Effector memory CD4-positive, alpha-beta T cell (primary cell): ENCODE results near the gene CASKIN1.

Experiments used
- DNase-seq, 3 donors: peaks; one replicate each; pipeline ENCODE4 v3.0.0-alpha.2; 2020
- H3K27ac ChIP-seq: 2 replicates; pipeline ENCODE4 v1.7.0; 2013; ENCODE audit warnings: mild to moderate bottlenecking, low read length, moderate library complexity; ENCODE audit not compliant: insufficient read depth, poor library complexity, severe bottlenecking
- H3K27me3 ChIP-seq: replicated peaks from 2 replicates; pipeline ENCODE4 v1.7.0; 2013; ENCODE audit warnings: mild to moderate bottlenecking, low read length; ENCODE audit not compliant: insufficient read depth, control insufficient read depth, poor library complexity, severe bottlenecking
- H3K36me3 ChIP-seq: 2 replicates; pipeline ENCODE4 v1.7.0; 2013; ENCODE audit warnings: mild to moderate bottlenecking, low read length, moderate library complexity; ENCODE audit not compliant: control insufficient read depth, insufficient read depth
- H3K4me1 ChIP-seq: 2 replicates; pipeline ENCODE4 v1.7.0; 2013; ENCODE audit warnings: low read length, mild to moderate bottlenecking; ENCODE audit not compliant: control insufficient read depth, insufficient read depth, poor library complexity, severe bottlenecking
- H3K4me3 ChIP-seq: 2 replicates; pipeline ENCODE4 v1.7.0; 2013; ENCODE audit warnings: low read length, low read depth, mild to moderate bottlenecking; ENCODE audit not compliant: insufficient read depth, poor library complexity, severe bottlenecking
- H3K9me3 ChIP-seq: 2 replicates; pipeline ENCODE4 v1.7.0; 2013; ENCODE audit warnings: mild to moderate bottlenecking, low read length, moderate library complexity; ENCODE audit not compliant: control insufficient read depth

The CASKIN1 gene

GRCh38 chr16:2157480-2158261, 38.7 kb downstream of the CASKIN1 start:
- Histone ChIP-seq H3K4me3 (no peak overlapping the region), H3K4me1 (peaks cover 40% of the 10 kb centered on the region), H3K27ac (no peak overlapping the region), H3K36me3 (no peaks in the 10 kb centered on the region), H3K27me3 (no peaks in the 10 kb centered on the region), H3K9me3 (no peaks in the 10 kb centered on the region)
- no peak for DNase-seq

GRCh38 chr16:2156849-2157224, 39.6 kb downstream of the CASKIN1 start:
- peaks cover 43% of the 10 kb centered on the region for H3K4me1 ChIP-seq
- no peak overlapping the region for H3K27ac ChIP-seq
- no peaks in the 10 kb centered on the region for H3K9me3 ChIP-seq
- H3K27me3 ChIP-seq = no peaks in the 10 kb centered on the region
- H3K36me3 ChIP-seq = peaks cover under 1% of the 10 kb centered on the region
- H3K4me3 ChIP-seq = no peak overlapping the region
- DNase-seq = no peak

GRCh38 chr16:2155977-2156848, 40.2 kb downstream of the CASKIN1 start:
- H3K4me3 ChIP-seq = peak overlapping the region; percentile 66
- DNase-seq = no peak
- peaks cover 43% of the 10 kb centered on the region for H3K4me1 ChIP-seq

GRCh38 chr16:2155091-2155950, 41.1 kb downstream of the CASKIN1 start, which contains the start of gene TRAF7:
TRAF7 (plus strand) TSS chr16:2155782; CDS start chr16:2163921, 8,139 bp downstream.
- H3K9me3 ChIP-seq = no peaks in the 10 kb centered on the region
- peaks cover 3% of the 10 kb centered on the region for H3K36me3 ChIP-seq
- peak within 1 kb of the TSS; percentile 79 for H3K27ac ChIP-seq
- H3K4me3 ChIP-seq = peak within 1 kb of the TSS; percentile 66
- no peaks in the 10 kb centered on the region for H3K27me3 ChIP-seq
- peaks cover 48% of the 10 kb centered on the region for H3K4me1 ChIP-seq
- peak; percentile 97 to 98 (median 97) for DNase-seq

More at GRCh38 chr16:2155977-2156848, 40.2 kb downstream of the CASKIN1 start:
- Histone ChIP-seq H3K9me3 (no peaks in the 10 kb centered on the region), H3K36me3 (peaks cover 3% of the 10 kb centered on the region), H3K27ac (peak overlapping the region; percentile 49), H3K27me3 (no peaks in the 10 kb centered on the region)

GRCh38 chr16:2154533-2155090, 41.8 kb downstream of the CASKIN1 start:
- peaks cover 3% of the 10 kb centered on the region for H3K36me3 ChIP-seq
- peak overlapping the region; percentile 63 for H3K4me3 ChIP-seq
- H3K27me3 ChIP-seq = no peaks in the 10 kb centered on the region
- H3K4me1 ChIP-seq = peaks cover 50% of the 10 kb centered on the region
- H3K9me3 ChIP-seq = no peaks in the 10 kb centered on the region
- peak overlapping the region; percentile 79 for H3K27ac ChIP-seq
- DNase-seq = no peak

GRCh38 chr16:2152695-2153506, 43.5 kb downstream of the CASKIN1 start:
- H3K4me3 ChIP-seq = peak overlapping the region; percentile 48
- no peak for DNase-seq
- no peaks in the 10 kb centered on the region for H3K9me3 ChIP-seq
- peaks cover 3% of the 10 kb centered on the region for H3K36me3 ChIP-seq
- peak overlapping the region; percentile 35 for H3K27ac ChIP-seq
- H3K4me1 ChIP-seq = peaks cover 64% of the 10 kb centered on the region
- no peaks in the 10 kb centered on the region for H3K27me3 ChIP-seq

- H3K4me1 ChIP-seq = peaks cover 56% of the 10 kb centered on the region
- H3K27ac ChIP-seq = no peak overlapping the region
- no peak overlapping the region for H3K4me3 ChIP-seq
- H3K9me3 ChIP-seq = no peaks in the 10 kb centered on the region
- no peak for DNase-seq
- H3K27me3 ChIP-seq = no peaks in the 10 kb centered on the region
- H3K36me3 ChIP-seq = peaks cover 3% of the 10 kb centered on the region
These were observed 45.0 kb downstream of the CASKIN1 start for GRCh38 chr16:2151188-2152091.

- H3K4me3 ChIP-seq = no peak overlapping the region
- H3K4me1 ChIP-seq = peaks cover 50% of the 10 kb centered on the region
- no peak for DNase-seq
- peaks cover 3% of the 10 kb centered on the region for H3K36me3 ChIP-seq
- H3K27me3 ChIP-seq = no peaks in the 10 kb centered on the region
- no peak overlapping the region for H3K27ac ChIP-seq
- H3K9me3 ChIP-seq = no peaks in the 10 kb centered on the region
These were observed 45.8 kb downstream of the CASKIN1 start for GRCh38 chr16:2150418-2151187.
